GM12891 (cell line): Measurements from ENCODE around the gene TAOK3.

Experiments
- PAX5 ChIP-seq: IDR thresholded peaks from 2 replicates; pipeline ENCODE4 v1.6.1; 2011; ENCODE audit warnings: low read length, moderate library complexity, mild to moderate bottlenecking; ENCODE audit not compliant: insufficient read depth, severe bottlenecking
- POLR2A ChIP-seq: IDR thresholded peaks from 2 replicates; pipeline ENCODE4 v1.6.1; 2011; ENCODE audit warnings: low read depth, low read length, control low read depth
- POLR2AphosphoS5 ChIP-seq: IDR thresholded peaks from 2 replicates; pipeline ENCODE4 v1.6.1; 2011; ENCODE audit warnings: low read depth, low read length, control low read depth
- SPI1 ChIP-seq: IDR thresholded peaks from 2 replicates; pipeline ENCODE4 v1.6.1; 2011; ENCODE audit warnings: low read depth, low read length, control low read depth
- TAF1 ChIP-seq: IDR thresholded peaks from 2 replicates; pipeline ENCODE4 v1.6.1; 2011; ENCODE audit warnings: low read depth, low read length, control low read depth

- no peak for TF ChIP-seq POLR2A
- no peak for TF ChIP-seq TAF1
- TF ChIP-seq POLR2AphosphoS5: no peak
- no peak for TF ChIP-seq PAX5
- no peak for TF ChIP-seq SPI1
Measured at GRCh38 chr12:118404876-118405521, 32.3 kb upstream of the TAOK3 start.
